ENCODE measurements around the gene HTRA2. TPM values are rescaled to one million over a fixed set of nuclear protein-coding genes. Genes with fewer than 3 reads are reported as not detected.

Gene HTRA2
- total RNA-seq, 1 donor from 2014 or later, result 41.9 TPM

DNA sequence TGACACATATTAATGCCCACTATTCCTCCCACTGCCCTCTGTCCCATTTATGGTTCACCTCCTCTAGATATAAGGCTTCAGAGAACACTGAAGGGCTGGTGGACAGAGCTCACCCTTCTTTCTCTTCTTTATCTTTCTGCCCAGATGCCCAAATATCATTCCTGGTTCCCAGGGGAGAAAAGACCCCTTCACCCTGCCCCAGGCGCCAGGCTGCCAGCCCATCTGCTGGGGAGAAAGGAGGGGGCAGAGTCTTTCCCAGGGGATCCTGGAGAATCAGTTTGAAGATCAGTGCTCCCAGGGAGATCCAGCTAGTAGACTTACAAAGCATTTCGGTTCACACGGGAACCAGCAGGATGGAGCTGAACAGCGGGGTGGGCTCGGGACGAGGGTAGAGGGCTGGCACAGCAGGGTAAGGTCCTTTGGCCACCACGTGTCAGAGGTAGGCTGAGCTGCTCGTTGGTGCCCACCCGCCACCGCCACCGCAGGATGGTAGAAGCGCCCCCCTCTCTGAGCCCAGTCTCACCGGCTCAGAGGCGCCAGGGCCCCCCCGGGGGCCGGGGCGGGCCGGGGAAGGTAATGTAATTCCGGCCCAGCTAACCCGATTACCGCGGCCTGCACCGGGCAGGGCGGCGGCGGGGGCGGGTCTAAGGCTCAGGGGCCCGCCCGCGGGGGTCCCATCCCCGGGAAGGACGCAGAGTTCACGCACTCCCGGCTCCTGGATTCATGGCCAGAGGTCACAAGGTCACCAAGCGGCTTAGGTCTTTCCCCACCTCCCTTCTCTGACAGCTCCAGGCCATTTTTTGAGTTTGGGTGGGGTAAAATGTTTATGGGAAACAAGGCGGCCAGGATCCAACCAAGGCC lies 16.8 kb upstream of the HTRA2 start:
- TF ChIP-seq, protein P1, sequence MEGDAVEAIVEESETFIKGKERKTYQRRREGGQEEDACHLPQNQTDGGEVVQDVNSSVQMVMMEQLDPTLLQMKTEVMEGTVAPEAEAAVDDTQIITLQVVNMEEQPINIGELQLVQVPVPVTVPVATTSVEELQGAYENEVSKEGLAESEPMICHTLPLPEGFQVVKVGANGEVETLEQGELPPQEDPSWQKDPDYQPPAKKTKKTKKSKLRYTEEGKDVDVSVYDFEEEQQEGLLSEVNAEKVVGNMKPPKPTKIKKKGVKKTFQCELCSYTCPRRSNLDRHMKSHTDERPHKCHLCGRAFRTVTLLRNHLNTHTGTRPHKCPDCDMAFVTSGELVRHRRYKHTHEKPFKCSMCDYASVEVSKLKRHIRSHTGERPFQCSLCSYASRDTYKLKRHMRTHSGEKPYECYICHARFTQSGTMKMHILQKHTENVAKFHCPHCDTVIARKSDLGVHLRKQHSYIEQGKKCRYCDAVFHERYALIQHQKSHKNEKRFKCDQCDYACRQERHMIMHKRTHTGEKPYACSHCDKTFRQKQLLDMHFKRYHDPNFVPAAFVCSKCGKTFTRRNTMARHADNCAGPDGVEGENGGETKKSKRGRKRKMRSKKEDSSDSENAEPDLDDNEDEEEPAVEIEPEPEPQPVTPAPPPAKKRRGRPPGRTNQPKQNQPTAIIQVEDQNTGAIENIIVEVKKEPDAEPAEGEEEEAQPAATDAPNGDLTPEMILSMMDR (IDR thresholded peaks at IDR 0.05; ENCODE audit: unreplicated experiment), result no peak
- peaks cover 70% of the 10 kb centered on the region for H3K27me3 Mint-ChIP-seq

DNA sequence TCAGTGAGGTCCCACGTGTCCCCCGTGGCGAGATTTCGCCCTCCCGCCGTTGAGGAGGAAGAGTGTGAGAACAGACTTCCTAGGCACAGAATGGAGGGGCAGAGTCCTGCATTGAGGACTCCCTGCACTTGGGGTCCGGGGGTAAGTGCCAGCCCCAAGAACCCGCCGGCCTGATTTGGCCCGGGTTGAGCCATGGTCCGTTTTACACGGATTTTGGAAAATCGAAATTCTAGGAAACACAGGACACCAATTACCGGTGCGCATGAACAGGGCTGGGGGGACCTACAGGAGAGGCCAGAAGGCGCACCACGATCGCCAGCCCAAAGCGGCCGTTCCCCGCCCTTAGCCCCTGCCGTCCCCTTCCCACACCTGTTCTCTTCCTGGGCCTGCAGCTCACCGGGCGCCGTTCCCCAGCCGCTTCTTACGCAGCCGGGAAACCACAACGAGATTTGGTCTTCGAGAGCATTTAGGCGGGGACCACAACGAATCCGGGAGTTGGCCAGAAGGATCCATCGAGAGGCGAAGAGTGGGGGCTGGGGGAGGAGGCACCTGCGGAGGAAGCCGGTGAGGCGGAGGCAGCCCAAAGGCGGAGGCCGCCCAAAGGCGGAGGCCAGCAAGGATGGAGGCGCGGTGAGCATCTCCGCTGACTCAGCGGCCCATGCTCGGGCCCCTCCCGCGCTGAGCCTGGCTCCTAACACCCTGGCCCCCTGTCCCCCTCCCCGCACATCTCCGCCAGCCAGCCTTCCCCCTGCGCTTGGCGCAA lies 15.9 kb upstream of the HTRA2 start:
- no peak for DNase-seq (ENCODE audit: low spot score, unreplicated experiment)
- Mint-ChIP-seq H3K4me3 (ENCODE audit: low read depth) (no peak overlapping the region), H3K27me3 (peaks cover 78% of the 10 kb centered on the region)

More for the DNA sequence above, 16.8 kb upstream of the HTRA2 start:
- no peaks in the 10 kb centered on the region for H3K36me3 Mint-ChIP-seq (ENCODE audit: insufficient read depth)
- H3K4me3 Mint-ChIP-seq (ENCODE audit: low read depth), result no peak overlapping the region
- H3K4me1 Mint-ChIP-seq (ENCODE audit: low read depth), result peaks cover 11% of the 10 kb centered on the region
- H3K9me3 Mint-ChIP-seq (ENCODE audit: low read depth), result no peaks in the 10 kb centered on the region
- no peak for DNase-seq (ENCODE audit: low spot score, unreplicated experiment)
- peak overlapping the region; percentile 78 for H3K27ac Mint-ChIP-seq

DNA sequence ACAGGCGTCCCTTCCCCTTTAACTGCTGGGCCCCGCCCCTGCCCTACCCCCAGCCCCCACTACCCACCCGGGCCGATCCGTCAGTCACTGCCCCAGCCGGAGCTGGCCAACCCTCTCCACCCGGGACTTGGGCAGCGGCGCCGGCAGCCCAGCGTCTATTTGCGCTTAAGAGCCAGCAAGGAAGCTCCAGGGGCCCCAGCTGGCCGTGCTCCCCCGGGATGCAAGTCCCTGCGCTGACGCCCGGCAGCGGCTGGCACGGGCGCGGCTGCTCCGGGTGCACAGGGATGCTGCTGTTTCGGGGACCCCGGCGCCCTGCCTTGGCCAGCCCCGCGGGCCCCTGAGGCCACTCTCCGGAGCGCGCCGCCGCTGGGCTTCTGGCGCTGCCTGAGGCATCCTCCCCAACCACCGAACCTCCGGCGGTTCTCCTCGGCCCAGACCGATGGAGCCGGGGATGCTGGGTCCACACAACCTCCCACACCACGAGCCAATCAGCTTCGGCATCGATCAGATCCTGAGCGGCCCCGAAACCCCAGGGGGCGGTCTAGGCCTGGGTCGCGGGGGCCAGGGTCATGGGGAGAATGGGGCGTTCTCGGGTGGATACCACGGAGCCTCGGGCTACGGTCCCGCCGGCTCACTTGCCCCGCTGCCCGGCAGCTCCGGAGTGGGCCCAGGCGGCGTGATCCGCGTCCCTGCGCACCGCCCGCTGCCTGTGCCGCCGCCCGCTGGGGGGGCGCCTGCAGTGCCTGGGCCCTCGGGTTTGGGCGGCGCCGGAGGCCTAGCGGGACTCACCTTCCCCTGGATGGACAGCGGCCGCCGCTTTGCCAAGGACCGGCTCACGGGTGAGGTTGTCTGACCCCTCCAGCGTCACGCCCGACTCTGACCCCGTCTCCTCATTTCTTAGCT lies 15.1 kb upstream of the HTRA2 start, which contains the start of gene TLX2:
Gene TLX2, plus strand, starts transcription at position 83 of the 903 bp plus-strand sequence. Its CDS starts 357 bp downstream, at position 440.
- peak within 1 kb of the TSS; percentile 82 for H3K27ac Mint-ChIP-seq
- no peak for DNase-seq (ENCODE audit: low spot score, unreplicated experiment)

More for the DNA sequence above, 15.9 kb upstream of the HTRA2 start:
- Mint-ChIP-seq H3K27ac (no peak overlapping the region), H3K9me3 (ENCODE audit: low read depth) (no peaks in the 10 kb centered on the region), H3K36me3 (ENCODE audit: insufficient read depth) (no peaks in the 10 kb centered on the region), H3K4me1 (ENCODE audit: low read depth) (peaks cover 5% of the 10 kb centered on the region)
- TF ChIP-seq, protein P1 (IDR thresholded peaks at IDR 0.05; ENCODE audit: unreplicated experiment), result no peak

DNA sequence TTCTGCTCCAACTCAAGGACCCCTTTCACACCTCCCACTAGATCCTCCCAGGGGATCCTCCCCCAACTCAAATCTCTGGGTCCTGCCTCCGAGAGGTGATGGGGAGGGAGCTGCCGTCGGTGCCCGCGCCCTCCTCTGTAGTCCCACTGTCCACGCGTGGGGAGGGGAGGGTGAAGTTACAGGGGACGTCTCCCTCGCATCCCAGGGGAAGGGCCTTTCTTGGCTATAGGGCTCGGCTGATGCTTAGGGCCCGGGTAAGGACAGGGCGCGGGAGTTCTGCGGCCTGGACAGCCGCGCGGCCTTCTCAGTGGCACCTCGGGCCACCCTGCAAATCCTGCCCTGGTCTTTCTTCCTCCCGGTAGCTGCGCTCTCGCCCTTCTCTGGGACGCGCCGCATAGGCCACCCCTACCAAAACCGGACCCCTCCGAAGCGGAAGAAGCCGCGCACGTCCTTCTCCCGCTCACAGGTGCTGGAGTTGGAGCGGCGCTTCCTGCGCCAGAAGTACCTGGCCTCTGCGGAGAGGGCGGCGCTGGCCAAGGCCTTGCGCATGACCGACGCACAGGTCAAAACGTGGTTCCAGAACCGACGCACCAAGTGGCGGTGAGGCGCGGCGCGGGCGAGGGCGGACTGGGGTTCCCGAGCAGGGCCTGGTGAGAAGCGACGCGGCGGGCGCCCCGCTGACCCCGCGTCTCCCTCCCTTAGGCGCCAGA lies 14.3 kb upstream of the HTRA2 start:
- H3K27me3 Mint-ChIP-seq, result peaks cover 85% of the 10 kb centered on the region
- H3K9me3 Mint-ChIP-seq (ENCODE audit: low read depth), result no peaks in the 10 kb centered on the region
- TF ChIP-seq, protein P1 (IDR thresholded peaks at IDR 0.05; ENCODE audit: unreplicated experiment), result no peak
- DNase-seq (ENCODE audit: low spot score, unreplicated experiment), result peak; percentile 24
- peak overlapping the region; percentile 31 for H3K4me3 Mint-ChIP-seq (ENCODE audit: low read depth)
- peak overlapping the region; percentile 82 for H3K27ac Mint-ChIP-seq
- H3K36me3 Mint-ChIP-seq (ENCODE audit: insufficient read depth), result no peaks in the 10 kb centered on the region
- peaks cover 4% of the 10 kb centered on the region for H3K4me1 Mint-ChIP-seq (ENCODE audit: low read depth)

More for the DNA sequence above, 15.1 kb upstream of the HTRA2 start, which contains the start of gene TLX2:
- Mint-ChIP-seq H3K4me1 (ENCODE audit: low read depth) (peaks cover 4% of the 10 kb centered on the region), H3K9me3 (ENCODE audit: low read depth) (no peaks in the 10 kb centered on the region), H3K27me3 (peaks cover 85% of the 10 kb centered on the region), H3K4me3 (ENCODE audit: low read depth) (no peak within 1 kb of the TSS), H3K36me3 (ENCODE audit: insufficient read depth) (no peaks in the 10 kb centered on the region)
- TF ChIP-seq, protein P1 (IDR thresholded peaks at IDR 0.05; ENCODE audit: unreplicated experiment), result no peak
